Thymus (tissue), 11 donors: Measurements from ENCODE around the gene TRMO. TPM values are rescaled to one million over a fixed set of nuclear protein-coding genes. Genes with fewer than 3 reads are reported as not detected.

Experiments used
- DNase-seq, 9 donors: peaks; one replicate each; pipeline ENCODE4 v3.0.0-alpha.2; 2013; ENCODE audit warnings: low spot score in 9 of 9, low read depth in 6 of 9, missing footprints in 1 of 9
- H3K27ac ChIP-seq, 2 donors: one replicate each; pipeline ENCODE4 v1.5.1; 2013; ENCODE audit warnings: control low read depth in 1 of 2, low read depth in 1 of 2, low read length in 1 of 2, mild to moderate bottlenecking in 1 of 2, moderate library complexity in 1 of 2
- H3K27me3 ChIP-seq, 2 donors: one replicate each; pipeline ENCODE4 v1.5.1; 2013; ENCODE audit warnings: low read length in 1 of 2; ENCODE audit not compliant: control insufficient read depth in 2 of 2, insufficient read depth in 1 of 2
- H3K36me3 ChIP-seq, 2 donors: one replicate each; pipeline ENCODE4 v1.5.1; 2013; ENCODE audit warnings: low read length in 1 of 2, mild to moderate bottlenecking in 1 of 2, moderate library complexity in 1 of 2; ENCODE audit not compliant: control insufficient read depth in 2 of 2, insufficient read depth in 2 of 2
- H3K4me1 ChIP-seq, 2 donors: one replicate each; pipeline ENCODE4 v1.5.1; 2013; ENCODE audit warnings: low read length in 2 of 2; ENCODE audit not compliant: control insufficient read depth in 2 of 2, insufficient read depth in 2 of 2
- H3K4me3 ChIP-seq, 2 donors: one replicate each; pipeline ENCODE4 v1.5.1; 2013; ENCODE audit warnings: low read length in 2 of 2, control low read depth in 1 of 2, mild to moderate bottlenecking in 1 of 2
- H3K9me3 ChIP-seq, 2 donors: one replicate each; pipeline ENCODE4 v1.5.1; 2013; ENCODE audit warnings: low read length in 1 of 2, mild to moderate bottlenecking in 1 of 2; ENCODE audit not compliant: control insufficient read depth in 2 of 2, insufficient read depth in 1 of 2
- WGBS: extraction: QIAGEN DNeasy Blood & Tissue Kit; methylation state at CpG from one replicate; pipeline ENCODE4 v1.1.7; 2013; 5-methylcytosine and 5-hydroxymethylcytosine counted together
- polyA plus RNA-seq: library from polyadenylated mRNA; stranded (reverse); fragments of 200-250 nt; gene quantifications from one replicate; pipeline ENCODE4 v1.2.3, GENCODE V29; 2013
- total RNA-seq: library from RNA; stranded (reverse); fragments of 120-200 nt; gene quantifications from one replicate; pipeline ENCODE4 v1.2.4, GENCODE V29; 2013
- donor health status: healthy.

The TRMO gene
- total and polyA plus RNA-seq, 2 donors: 19.8 to 28.5 TPM

- Histone ChIP-seq H3K4me1 (peaks cover 22 to 33% of the 10 kb centered on the region in 2 donors), H3K27me3 (no peaks in the 10 kb centered on the region), H3K36me3 (peaks cover 15 to 16% of the 10 kb centered on the region in 2 donors), H3K27ac (no peak overlapping the region), H3K9me3 (no peaks in the 10 kb centered on the region), H3K4me3 (no peak overlapping the region)
- DNase-seq: no peak
- 97% methylated on average over 1 of the region's 1 CpG for WGBS
These were observed 19.1 kb downstream of the TRMO start for GRCh38 chr9:97903177-97903576.

GRCh38 chr9:97900738-97901565 is 21.3 kb downstream of the TRMO start:
- H3K36me3 ChIP-seq: peaks cover 7 to 19% of the 10 kb centered on the region in 2 donors
- 72% methylated on average over 5 of the region's 5 CpGs for WGBS
- no peak overlapping the region for H3K27ac ChIP-seq

GRCh38 chr9:97900103-97900737 is 22.1 kb downstream of the TRMO start:
- H3K36me3 ChIP-seq: peaks cover 7 to 19% of the 10 kb centered on the region in 2 donors
- no peak for DNase-seq
- H3K4me3 ChIP-seq: no peak overlapping the region
- H3K4me1 ChIP-seq: peaks cover 4 to 9% of the 10 kb centered on the region in 2 donors
- WGBS: 97% methylated on average over 9 of the region's 9 CpGs
- no peaks in the 10 kb centered on the region for H3K27me3 ChIP-seq
- H3K27ac ChIP-seq: no peak overlapping the region
- peaks cover 0 to 4% of the 10 kb centered on the region in 2 donors for H3K9me3 ChIP-seq

More at GRCh38 chr9:97900738-97901565, 21.3 kb downstream of the TRMO start:
- peak in 1 of 9 donors; percentile 58 for DNase-seq
- H3K4me3 ChIP-seq: no peak overlapping the region
- H3K9me3 ChIP-seq: no peaks in the 10 kb centered on the region
- peaks cover 10 to 14% of the 10 kb centered on the region in 2 donors for H3K4me1 ChIP-seq
- H3K27me3 ChIP-seq: no peaks in the 10 kb centered on the region

- peaks cover 7 to 15% of the 10 kb centered on the region in 2 donors for H3K36me3 ChIP-seq
- no peak for DNase-seq
- 97% methylated on average over 6 of the region's 6 CpGs for WGBS
- peaks cover 0 to 7% of the 10 kb centered on the region in 2 donors for H3K9me3 ChIP-seq
- H3K4me1 ChIP-seq: no peaks in the 10 kb centered on the region
- H3K27me3 ChIP-seq: no peaks in the 10 kb centered on the region
- no peak overlapping the region for H3K4me3 ChIP-seq
- no peak overlapping the region for H3K27ac ChIP-seq
These were observed 26.5 kb downstream of the TRMO start for GRCh38 chr9:97895695-97896332.

- Histone ChIP-seq H3K27me3 (no peaks in the 10 kb centered on the region), H3K4me1 (no peaks in the 10 kb centered on the region), H3K4me3 (no peak overlapping the region), H3K36me3 (peaks cover 3 to 10% of the 10 kb centered on the region in 2 donors), H3K9me3 (peaks cover 0 to 7% of the 10 kb centered on the region in 2 donors), H3K27ac (no peak overlapping the region)
- no peak for DNase-seq
- 99% methylated on average over 1 of the region's 1 CpG for WGBS
These were observed 27.1 kb downstream of the TRMO start for GRCh38 chr9:97895211-97895610.

GRCh38 chr9:97892421-97892820 is 29.9 kb downstream of the TRMO start:
- Histone ChIP-seq H3K4me3 (no peak overlapping the region), H3K36me3 (no peaks in the 10 kb centered on the region)
- 93% methylated on average over 2 of the region's 2 CpGs for WGBS

GRCh38 chr9:97891736-97892135 is 30.6 kb downstream of the TRMO start:
- 96% methylated on average over 5 of the region's 5 CpGs for WGBS
- H3K36me3 ChIP-seq: no peaks in the 10 kb centered on the region
- no peak for DNase-seq
- H3K4me3 ChIP-seq: no peak overlapping the region
- H3K27ac ChIP-seq: no peak overlapping the region
- peaks cover 0 to 7% of the 10 kb centered on the region in 2 donors for H3K9me3 ChIP-seq
- H3K4me1 ChIP-seq: no peaks in the 10 kb centered on the region
- peaks cover 0 to 4% of the 10 kb centered on the region in 2 donors for H3K27me3 ChIP-seq

More at GRCh38 chr9:97892421-97892820, 29.9 kb downstream of the TRMO start:
- Histone ChIP-seq H3K4me1 (no peaks in the 10 kb centered on the region), H3K27ac (no peak overlapping the region), H3K9me3 (peaks cover 0 to 7% of the 10 kb centered on the region in 2 donors), H3K27me3 (no peaks in the 10 kb centered on the region)
- no peak for DNase-seq

GRCh38 chr9:97889941-97890887 is 32.1 kb downstream of the TRMO start:
- peak in 4 of 9 donors; percentile 19 to 59 (median 42) for DNase-seq
- no peaks in the 10 kb centered on the region for H3K4me1 ChIP-seq
- H3K4me3 ChIP-seq: no peak overlapping the region
- no peaks in the 10 kb centered on the region for H3K36me3 ChIP-seq
- WGBS: 82% methylated on average over 9 of the region's 9 CpGs
- peaks cover 0 to 3% of the 10 kb centered on the region in 2 donors for H3K9me3 ChIP-seq
- H3K27ac ChIP-seq: no peak overlapping the region
- H3K27me3 ChIP-seq: peaks cover 0 to 6% of the 10 kb centered on the region in 2 donors
